ENCODE data around the gene HSPE1.
A peak's percentile ranks its signal among the peaks of the same experiment; 100 is the strongest.
"Not testable (repeated sequence)": the region's sequence is repeated elsewhere in the genome, so short reads cannot be mapped to it uniquely, and the experiment has no call there.

Gene HSPE1

GRCh38 chr2:197498937-197499593, 1.1 kb upstream of the HSPE1 start:
- peak; percentile 78 for DNase-seq

- DNase-seq, result peak; percentile 21
These were observed 438 bp downstream of the HSPE1 start for GRCh38 chr2:197500503-197501131.

- no peak for DNase-seq
These were observed 2.0 kb downstream of the HSPE1 start for GRCh38 chr2:197502201-197502600.

GRCh38 chr2:197502685-197503084, 2.5 kb downstream of the HSPE1 start:
- DNase-seq, result no peak

- no peak for DNase-seq
These were observed 3.8 kb downstream of the HSPE1 start for GRCh38 chr2:197504000-197504399.

- DNase-seq, result no peak
These were observed 4.3 kb downstream of the HSPE1 start for GRCh38 chr2:197504512-197504911.

GRCh38 chr2:197506658-197507057, 6.5 kb downstream of the HSPE1 start:
- DNase-seq, result no peak

- no peak for DNase-seq
These were observed 13.7 kb downstream of the HSPE1 start for GRCh38 chr2:197513915-197514314.

GRCh38 chr2:197514754-197515153, 14.6 kb downstream of the HSPE1 start:
- no peak for DNase-seq

GRCh38 chr2:197515315-197515738, 15.1 kb downstream of the HSPE1 start:
- DNase-seq, result no peak

GRCh38 chr2:197515739-197516392, 15.7 kb downstream of the HSPE1 start, which contains the start of gene MOB4:
Gene MOB4, plus strand, starts transcription at chr2:197516066. Its CDS starts 21 bp downstream, at chr2:197516087.
- DNase-seq, result peak; percentile 97

GRCh38 chr2:197516393-197516761, 16.2 kb downstream of the HSPE1 start:
- no peak for DNase-seq

- no peak for DNase-seq
These were observed 17.0 kb downstream of the HSPE1 start for GRCh38 chr2:197517150-197517549.

GRCh38 chr2:197538412-197538811, 38.2 kb downstream of the HSPE1 start:
- no peak for DNase-seq

GRCh38 chr2:197539734-197540133, 39.6 kb downstream of the HSPE1 start:
- no peak for DNase-seq

GRCh38 chr2:197543206-197543605, 43.0 kb downstream of the HSPE1 start:
- DNase-seq, result no peak

- no peak for DNase-seq
These were observed 47.2 kb downstream of the HSPE1 start for GRCh38 chr2:197547163-197547900.

- DNase-seq, result no peak
These were observed 48.4 kb downstream of the HSPE1 start for GRCh38 chr2:197548582-197548981.

- not testable (repeated sequence) for DNase-seq
These were observed 51.1 kb downstream of the HSPE1 start for GRCh38 chr2:197551260-197551659.

Data from right hindlimb (tissue), 1 donor.